ENCODE data around the gene TMEM176B.

The TMEM176B gene

GRCh38 chr7:150799741-150800580, at the start of gene TMEM176B:
Gene TMEM176B (minus strand): TSS chr7:150800364. CDS start chr7:150796569, 3,795 bp downstream.
- DNase-seq, result no peak

- DNase-seq, result no peak
Observed at GRCh38 chr7:150849204-150849775, 49.1 kb upstream of the TMEM176B start.

- no peak for DNase-seq
Observed at GRCh38 chr7:150848561-150849115, 48.5 kb upstream of the TMEM176B start.

GRCh38 chr7:150848111-150848510, 47.9 kb upstream of the TMEM176B start:
- DNase-seq, result no peak

GRCh38 chr7:150847536-150847935, 47.4 kb upstream of the TMEM176B start:
- DNase-seq, result no peak

GRCh38 chr7:150846291-150847115, 46.3 kb upstream of the TMEM176B start:
- DNase-seq, result no peak

GRCh38 chr7:150845421-150845861, 45.3 kb upstream of the TMEM176B start:
- DNase-seq, result no peak

GRCh38 chr7:150842716-150843115, 42.6 kb upstream of the TMEM176B start:
- DNase-seq, result no peak

GRCh38 chr7:150842018-150842417, 41.9 kb upstream of the TMEM176B start:
- no peak for DNase-seq

- DNase-seq, result no peak
Observed at GRCh38 chr7:150838965-150839650, 38.9 kb upstream of the TMEM176B start.

GRCh38 chr7:150835702-150836280, 35.6 kb upstream of the TMEM176B start:
- no peak for DNase-seq

- DNase-seq, result no peak
Observed at GRCh38 chr7:150835019-150835418, 34.9 kb upstream of the TMEM176B start.

GRCh38 chr7:150831851-150832250, 31.7 kb upstream of the TMEM176B start:
- DNase-seq, result no peak

GRCh38 chr7:150830937-150831336, 30.8 kb upstream of the TMEM176B start:
- no peak for DNase-seq

- no peak for DNase-seq
Observed at GRCh38 chr7:150829426-150829825, 29.3 kb upstream of the TMEM176B start.

- DNase-seq, result no peak
Observed at GRCh38 chr7:150828384-150828783, 28.2 kb upstream of the TMEM176B start.

- DNase-seq, result no peak
Observed at GRCh38 chr7:150826061-150826849, 26.1 kb upstream of the TMEM176B start.

GRCh38 chr7:150824379-150825177, 24.4 kb upstream of the TMEM176B start:
- DNase-seq, result no peak

GRCh38 chr7:150823484-150824126, 23.4 kb upstream of the TMEM176B start:
- DNase-seq, result no peak

GRCh38 chr7:150823043-150823442, 22.9 kb upstream of the TMEM176B start:
- no peak for DNase-seq
